NK-92 treated with Interleukin-12 subunit alpha and Interleukin-12 subunit beta, amount 100 ng/mL, for 24 hours (cell line): ENCODE results near the gene GATA6.

ENCODE experiments used
- DNase-seq: peaks from one replicate; lab custom pipeline; 2025; lab: John Stamatoyannopoulos, UW

Gene GATA6

DNA sequence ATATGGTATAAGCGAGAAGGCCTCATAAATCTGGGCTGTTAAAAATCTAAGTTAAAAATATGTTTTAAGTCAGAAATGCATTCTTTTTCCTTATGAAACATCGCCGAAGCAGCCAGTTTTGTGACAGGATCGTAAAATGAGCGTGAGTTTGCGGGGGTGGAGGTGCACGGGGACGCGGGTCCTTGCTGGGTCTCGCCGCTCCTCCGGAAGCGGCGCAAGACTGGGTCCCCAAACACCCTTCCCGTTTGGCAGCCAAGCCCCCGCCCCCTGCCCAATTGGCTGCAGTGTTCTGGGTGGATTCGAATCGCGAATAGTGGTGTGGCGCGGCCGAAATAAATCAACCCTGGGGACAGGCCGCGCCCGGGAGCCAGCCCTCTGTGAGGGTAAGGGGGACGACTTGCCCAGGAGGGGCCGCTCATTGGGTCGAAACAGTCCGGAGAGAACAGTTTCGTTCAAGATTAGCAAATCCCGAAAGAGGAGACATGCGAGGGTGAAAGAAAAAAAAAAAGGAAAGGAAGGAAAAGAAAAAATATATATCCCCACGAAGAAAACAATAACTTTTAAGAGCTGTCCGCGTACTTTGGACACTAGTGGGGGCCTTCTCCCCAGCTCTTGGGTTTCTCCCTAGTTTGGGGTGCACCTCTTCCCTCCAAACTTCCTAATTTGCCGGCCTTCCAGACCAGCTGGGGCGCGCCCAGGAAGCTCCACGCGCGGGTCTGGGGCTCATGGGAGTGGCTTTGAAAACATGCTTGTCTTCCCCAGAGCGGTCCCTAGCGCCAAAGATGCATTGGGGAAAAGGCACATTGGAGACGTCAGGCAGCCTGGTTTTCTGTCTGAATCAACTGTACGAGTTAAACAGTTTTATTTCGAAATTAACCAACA, 3.1 kb upstream of the GATA6 start:
- DNase-seq: no peak

DNA sequence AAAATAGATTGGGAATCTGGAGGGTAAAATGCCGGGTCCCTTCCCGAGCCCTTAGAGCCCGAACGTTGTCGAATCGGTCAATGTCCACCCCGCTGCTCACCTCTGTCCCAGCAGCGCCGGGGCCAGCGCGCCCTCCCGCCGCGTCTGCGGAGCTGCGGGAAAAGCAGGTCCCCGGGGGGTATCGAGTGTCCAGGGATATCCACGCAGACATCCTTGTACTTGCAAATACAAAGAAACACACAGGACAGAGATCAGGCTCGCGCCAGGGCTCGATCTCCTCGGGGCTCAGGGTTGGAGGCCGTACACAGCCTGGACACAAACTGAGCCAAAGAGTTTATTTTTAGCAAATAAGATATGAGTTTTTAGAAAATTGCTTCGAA, 2.3 kb upstream of the GATA6 start:
- no peak for DNase-seq

DNA sequence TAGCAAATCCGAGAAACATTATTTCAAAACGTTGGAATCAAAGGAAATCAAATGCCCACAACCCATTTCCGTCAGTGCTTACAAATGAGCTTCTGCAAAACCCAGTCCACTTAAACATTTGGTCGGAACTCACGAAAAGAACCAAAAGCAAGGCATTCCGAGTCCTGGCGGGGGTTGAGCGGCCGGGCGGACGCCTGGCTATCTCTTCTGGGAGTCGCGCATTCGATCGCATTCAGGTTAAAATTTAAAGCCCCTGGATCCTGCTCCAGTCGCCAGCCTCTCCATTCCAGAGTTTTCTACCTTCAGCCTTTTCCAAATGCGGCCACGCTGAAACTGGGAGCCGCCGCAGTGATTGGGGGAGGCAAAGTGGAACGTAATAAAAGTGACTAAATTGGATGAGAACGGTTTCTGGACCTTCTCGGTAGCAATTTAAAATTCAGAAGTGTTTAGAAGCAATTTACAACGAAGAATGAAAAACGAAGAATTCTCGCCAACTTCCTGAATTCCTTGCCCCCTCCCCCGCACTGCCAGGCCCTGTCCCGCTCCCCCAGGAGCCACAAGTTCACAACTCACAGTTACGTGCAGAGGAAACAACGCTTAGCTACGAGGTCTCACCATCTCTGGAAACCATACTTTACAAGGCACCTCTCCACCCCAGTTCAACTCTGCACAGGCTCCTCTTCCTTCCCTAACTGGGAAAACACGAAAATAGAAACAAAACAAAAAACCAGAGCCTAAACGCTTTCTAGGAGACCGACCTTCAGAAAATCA, 1.7 kb upstream of the GATA6 start:
- DNase-seq: no peak

DNA sequence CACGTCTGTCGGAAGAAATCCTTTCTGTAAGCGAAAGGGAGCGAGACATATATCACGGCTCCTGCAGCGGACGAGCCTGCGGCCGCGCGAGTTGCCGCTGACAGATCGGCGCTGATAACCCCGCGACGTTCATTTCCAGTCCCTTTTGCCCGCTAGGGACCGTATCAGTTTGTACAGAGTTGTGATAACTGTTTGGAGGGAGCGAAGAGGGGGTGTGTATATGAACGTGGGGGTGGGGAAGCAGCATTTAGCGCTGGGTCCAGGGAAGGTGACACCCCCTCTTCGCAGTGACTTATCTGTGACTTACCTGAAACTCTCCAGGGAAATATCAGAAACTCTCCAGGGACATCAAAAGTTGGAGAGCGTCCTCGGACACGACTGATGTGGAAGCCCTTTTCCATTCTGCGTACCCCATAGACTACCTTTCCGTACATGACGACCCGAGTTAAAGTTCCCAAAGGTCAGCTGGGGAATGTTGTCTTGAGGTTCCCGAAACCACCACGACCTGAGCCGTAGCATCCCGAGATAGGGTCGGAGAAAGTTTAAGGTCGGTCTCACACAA, 948 bp upstream of the GATA6 start:
- DNase-seq: no peak

DNA sequence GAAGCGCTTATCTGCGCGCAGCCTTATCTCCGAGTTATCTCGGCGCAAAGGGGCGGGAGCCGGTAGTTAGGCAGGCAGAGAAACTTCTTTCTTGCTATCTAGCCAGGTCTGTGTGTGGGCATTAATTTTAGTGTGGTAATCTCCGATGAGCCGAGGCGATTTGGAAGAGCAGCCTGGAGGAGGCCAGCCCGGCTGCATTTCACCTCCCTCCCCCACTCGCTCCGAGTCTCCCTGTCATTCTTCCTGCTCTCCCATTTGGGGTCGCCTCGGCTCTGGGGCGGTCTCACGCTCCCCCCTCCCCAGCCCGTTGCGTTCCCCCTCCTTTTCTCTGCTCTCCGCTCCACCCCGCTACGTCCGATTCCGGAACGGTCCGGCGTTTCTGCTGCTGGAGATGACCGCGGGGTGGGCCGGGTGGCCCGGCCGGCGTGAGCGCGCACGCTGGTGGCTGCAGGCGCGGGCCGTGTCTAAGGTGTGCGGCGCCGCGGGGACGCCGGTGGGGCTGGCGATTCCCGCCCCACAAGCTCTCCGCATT, 566 bp downstream of the GATA6 start:
- DNase-seq: no peak

DNA sequence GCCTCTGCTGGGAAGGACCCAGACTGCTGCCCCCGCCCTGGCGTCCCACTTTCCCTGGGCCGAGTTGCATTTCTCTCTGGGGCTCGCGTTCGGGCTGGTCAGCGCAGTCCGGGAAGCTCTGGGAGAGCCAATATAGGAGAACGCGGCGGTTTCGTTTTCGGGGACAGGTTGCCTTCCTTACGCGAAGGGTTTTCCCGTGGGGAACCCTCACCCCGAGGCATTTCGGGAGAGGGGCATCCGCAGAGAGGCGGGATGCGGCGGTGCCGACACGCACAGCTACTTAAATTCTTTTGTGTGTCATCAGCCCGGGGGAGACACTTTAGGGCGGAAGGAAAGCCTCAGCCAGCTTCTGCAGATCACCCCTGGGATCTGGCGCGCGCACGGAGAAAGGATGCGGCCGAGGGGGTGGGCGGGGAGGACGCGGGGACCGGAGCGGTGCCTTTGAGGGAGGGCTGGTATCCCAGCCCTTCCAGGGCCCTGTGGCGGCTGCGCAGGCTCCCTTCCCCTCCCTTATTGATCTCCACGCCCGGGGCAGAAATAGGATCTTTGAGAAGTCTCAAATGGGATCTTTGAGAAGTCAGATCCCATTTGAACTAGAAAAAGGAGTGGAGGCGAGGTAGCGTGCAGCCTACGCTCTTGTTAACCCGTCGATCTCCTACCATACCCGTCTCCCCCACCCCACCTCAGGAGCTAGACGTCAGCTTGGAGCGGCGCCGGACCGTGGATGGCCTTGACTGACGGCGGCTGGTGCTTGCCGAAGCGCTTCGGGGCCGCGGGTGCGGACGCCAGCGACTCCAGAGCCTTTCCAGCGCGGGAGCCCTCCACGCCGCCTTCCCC, 1.2 kb downstream of the GATA6 start:
- no peak for DNase-seq

DNA sequence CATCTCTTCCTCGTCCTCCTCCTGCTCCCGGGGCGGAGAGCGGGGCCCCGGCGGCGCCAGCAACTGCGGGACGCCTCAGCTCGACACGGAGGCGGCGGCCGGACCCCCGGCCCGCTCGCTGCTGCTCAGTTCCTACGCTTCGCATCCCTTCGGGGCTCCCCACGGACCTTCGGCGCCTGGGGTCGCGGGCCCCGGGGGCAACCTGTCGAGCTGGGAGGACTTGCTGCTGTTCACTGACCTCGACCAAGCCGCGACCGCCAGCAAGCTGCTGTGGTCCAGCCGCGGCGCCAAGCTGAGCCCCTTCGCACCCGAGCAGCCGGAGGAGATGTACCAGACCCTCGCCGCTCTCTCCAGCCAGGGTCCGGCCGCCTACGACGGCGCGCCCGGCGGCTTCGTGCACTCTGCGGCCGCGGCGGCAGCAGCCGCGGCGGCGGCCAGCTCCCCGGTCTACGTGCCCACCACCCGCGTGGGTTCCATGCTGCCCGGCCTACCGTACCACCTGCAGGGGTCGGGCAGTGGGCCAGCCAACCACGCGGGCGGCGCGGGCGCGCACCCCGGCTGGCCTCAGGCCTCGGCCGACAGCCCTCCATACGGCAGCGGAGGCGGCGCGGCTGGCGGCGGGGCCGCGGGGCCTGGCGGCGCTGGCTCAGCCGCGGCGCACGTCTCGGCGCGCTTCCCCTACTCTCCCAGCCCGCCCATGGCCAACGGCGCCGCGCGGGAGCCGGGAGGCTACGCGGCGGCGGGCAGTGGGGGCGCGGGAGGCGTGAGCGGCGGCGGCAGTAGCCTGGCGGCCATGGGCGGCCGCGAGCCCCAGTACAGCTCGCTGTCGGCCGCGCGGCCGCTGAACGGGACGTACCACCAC, 2.1 kb downstream of the GATA6 start:
- no peak for DNase-seq

DNA sequence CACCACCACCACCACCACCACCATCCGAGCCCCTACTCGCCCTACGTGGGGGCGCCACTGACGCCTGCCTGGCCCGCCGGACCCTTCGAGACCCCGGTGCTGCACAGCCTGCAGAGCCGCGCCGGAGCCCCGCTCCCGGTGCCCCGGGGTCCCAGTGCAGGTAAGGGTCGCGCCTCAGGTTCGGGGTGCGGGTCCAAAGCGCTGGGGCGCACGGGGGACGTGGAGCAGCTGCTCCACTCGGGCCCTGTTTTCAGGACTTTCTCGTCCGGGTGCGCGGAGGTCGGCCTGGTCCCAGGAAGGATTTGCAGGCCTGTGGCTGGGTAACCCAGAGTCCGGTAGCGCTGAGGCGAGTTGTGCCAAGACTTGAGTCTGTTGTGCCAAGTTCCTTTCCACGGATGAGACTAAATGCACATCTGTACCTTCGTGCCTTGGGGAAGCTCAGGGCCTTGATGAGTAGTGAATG, 2.8 kb downstream of the GATA6 start:
- no peak for DNase-seq

DNA sequence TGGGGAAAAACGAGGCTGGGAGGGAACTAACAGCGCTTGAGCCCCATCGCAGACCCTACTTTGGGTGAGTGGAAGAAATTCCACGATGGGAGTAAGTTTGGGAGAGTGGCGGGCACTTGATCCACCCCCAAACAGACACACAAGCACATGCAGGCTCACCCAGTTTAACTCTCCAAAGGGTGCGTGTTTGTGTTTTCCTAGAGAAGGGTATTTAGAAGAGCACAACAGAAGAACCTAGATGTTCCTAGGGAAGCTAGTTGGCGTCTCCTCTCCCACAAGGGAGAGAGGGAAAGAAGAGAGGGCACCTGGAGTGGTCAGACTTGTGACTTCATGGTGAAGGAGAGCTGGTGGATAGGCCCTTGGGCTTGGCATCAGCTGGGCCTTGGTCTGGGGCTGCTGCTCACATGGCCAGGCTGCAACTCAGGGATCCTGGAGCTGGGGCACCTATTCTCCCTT, 3.2 kb downstream of the GATA6 start:
- no peak for DNase-seq

DNA sequence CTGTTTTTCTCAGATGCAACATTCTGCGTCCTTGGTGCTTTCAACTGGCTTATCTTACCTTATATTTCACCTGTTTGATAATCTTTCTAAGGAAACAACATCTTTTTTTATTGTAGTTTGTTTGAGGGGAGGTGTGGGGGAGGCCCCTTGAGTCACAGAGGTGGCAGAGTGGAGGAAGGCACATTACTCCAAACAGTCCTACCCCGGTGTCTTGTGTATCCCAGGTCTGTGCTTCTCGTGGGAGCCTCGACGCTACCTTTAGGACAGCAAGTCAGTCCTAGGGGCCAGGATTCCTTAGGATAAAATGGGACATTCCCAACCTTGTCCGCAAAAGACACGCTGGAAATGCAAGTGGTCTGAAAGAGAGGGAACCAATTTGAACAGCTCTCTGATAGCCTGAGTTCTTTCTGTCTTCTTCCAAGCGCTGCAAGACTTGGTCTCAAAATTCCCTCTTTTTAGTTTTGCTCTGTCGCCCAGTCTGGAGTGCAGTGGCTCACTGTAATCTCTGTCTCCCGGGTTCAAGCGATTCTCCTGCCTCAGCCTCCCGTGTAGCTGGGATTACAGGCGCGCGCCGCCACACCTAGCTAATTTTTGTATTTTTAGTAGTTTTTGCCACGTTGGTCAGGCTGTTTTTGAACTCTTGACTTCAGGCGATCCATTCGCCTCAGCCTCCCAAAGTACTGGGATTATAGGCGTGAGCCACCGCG, 4.0 kb downstream of the GATA6 start:
- no peak for DNase-seq

DNA sequence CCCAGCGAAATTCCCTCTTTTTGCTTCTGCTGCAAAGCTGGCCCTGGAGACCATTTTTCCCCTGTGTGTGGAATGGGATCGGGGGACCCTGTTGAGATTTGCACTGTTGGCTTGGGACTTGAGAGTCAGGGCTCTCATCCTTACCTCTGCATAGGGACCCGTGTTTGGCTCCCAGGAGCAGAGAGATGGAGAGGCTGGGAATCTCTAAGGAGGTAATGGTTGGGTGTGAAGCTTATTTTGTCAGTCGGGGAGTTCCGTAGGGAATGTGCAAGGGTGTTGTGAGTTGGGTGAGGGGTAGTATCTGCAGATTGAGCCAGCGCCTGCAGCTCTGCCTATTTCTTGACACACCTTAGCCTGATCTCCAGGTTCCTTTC, 4.5 kb downstream of the GATA6 start:
- DNase-seq: no peak

DNA sequence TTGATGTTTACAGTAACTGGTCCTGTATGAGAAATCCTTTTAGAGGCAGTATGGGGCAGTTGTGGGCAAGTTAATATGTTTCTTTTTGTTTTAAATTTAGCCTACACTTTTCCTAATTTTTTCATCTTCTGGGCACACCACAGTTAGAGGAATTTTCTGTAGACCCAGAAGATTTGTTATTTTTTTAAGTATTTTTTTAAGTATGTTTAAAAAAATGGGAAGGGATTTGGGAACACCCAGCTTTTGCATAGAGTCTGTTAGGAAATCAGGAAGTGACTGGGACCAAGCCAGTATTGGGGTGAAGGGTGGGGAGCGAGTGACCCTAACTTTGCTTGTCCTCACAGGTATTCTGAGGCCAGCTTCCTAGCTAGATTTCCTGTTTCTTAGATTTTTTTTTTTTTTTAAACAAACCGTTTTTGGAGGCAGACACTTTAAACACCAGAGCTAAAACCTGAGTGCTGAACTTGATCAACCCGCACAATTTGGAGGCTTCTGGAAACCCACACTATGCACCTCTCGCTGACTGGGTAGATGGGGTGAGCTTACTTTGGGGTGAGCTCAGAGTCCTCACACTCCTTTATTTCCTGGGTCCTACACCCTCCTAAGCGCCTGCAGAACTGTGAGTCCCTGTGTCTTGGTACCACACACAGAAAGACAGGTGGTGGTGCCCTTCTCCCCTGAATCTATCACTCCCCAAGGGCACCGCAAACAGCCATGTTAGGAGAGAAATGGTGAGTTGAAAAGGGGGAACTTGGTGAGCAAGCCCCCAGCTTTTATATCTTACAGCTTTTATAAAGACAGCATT, 5.2 kb downstream of the GATA6 start:
- no peak for DNase-seq

DNA sequence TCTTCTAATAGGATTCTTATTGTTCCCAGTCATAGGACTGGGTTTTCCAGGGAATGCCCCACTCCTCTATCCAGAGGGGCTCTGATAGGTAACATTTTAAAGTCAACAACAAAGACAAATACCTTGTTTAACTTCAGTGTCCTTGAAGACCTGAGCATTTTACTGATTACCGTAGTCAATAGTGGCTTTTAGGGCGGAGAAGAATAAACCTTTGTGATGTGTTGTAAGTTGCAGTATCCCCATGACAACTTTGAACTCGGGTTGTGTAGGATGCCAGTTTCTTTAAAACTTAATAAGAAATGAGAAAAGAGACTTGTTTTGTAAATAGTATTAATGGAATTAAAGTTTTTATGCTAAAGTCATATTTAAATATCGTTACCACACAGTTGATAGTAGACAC, 6.0 kb downstream of the GATA6 start:
- no peak for DNase-seq

DNA sequence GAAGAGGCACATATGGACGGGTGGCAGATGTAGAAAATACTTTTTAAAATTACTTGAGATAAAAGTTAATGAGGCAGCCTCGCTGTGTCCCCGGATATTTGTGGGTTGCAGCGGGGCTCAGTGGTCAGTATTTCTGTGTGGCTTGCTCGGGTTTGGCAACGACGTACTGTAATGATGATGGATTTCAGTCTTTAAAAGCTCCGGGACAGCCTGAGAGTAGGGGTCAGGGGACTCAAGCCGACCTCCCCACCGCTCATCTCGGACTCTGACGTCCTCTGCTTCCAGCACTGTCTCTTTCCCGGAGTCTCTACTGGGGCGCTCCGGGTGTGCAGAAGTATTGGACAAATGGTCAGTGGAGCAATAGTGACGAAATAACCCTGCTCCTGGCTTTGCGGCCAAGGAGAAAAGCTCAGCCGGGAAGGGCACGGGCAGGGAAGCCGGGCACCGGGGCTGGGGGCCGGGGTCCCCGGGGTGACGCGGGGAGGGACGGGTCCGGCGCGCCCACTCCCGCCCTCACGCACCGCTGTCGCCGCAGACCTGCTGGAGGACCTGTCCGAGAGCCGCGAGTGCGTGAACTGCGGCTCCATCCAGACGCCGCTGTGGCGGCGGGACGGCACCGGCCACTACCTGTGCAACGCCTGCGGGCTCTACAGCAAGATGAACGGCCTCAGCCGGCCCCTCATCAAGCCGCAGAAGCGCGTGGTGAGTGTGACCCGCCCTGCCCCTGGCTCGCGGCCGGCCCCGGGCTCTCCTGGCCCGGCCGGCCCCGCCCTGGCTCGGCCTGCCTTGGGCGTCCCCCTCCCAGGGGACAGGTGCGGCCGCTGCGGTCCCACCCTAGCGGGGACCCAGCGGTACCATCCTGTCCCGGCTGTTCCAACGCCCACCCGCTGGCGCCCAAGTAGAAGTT, 7.3 kb downstream of the GATA6 start:
- no peak for DNase-seq

DNA sequence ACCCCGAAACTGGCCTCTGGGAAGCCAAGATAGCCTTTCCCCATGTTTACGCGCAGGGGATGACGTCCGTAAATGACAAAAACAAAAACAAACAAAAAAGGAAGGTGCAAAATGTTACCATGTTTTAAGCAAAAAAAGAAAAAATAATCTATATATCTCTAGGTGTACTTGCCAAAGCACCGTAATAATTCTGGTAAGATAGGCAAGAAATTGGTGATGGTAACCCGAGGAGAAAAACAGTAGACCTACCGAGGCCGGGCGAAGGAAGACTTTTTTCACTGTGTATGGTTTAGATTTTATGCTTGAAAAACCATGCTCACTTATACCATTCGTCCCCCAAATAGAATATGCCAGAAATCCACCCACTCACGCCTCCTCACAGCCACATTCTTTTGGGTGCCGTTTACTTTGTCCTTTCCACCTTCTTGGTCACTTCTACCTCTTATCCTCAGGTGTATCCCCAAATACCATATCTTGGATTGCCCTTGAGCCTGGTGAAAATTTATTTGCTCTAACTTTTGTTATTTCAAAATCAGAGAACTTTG, 8.0 kb downstream of the GATA6 start:
- DNase-seq: no peak

DNA sequence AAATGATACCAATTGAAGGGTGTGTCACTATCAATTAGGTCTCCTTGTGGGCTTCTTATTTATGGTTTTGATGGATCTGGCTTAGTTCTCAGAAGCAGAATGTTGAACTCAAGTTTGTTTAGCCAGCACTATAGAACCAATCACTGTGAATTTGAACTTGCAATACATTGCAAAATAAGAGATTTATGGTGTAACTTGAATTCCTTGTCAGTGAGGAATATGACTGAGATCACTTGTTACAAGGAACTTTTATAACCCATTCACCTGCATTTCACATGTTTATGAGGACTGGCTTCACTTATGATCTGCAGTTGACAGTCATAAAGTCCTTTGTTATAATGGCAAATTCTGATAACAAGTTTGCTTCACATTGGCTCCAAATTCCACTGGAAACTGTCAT, 9.8 kb downstream of the GATA6 start:
- no peak for DNase-seq

DNA sequence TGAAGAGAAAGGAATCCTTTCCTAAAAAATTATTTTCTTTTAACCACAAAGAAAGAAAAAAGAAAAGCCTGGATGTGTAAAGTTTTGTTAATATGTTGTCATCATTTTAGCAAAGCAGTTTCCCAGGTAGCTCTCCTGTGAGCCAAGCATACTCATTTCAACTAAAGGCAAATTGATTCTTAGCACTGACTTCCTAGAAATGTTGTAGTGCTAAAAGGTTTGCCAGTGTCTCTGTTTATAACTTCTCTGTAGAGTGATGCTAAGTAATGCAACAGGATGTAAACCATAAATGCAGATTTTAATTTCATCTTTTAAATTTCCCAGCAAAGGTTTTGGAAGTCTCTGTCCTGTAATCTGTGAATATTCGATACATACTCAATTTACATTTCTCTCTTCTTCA, 10.2 kb downstream of the GATA6 start:
- DNase-seq: no peak

DNA sequence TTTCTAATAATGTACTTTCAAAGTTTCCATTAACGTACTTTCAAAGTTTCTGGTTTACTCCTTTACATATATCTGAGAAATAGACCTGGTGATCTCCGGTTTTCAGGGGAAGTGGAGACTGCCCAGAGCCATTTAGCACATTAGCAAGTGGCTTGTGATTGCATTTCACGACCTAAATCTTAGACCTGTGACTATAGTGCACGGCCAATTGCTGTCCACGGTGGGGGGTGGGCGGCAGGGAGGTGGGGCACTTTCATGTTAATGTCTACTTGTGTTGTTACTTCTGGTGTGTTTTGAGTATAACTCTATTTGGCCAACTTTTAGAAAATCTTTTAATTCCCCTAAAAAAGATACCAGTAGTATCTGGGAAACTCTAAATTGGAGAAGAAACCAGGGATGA, 11.3 kb downstream of the GATA6 start:
- no peak for DNase-seq
